Body of pancreas (tissue), 4 donors: Measurements from ENCODE around the gene SLC2A5. TPM values are rescaled to one million over a fixed set of nuclear protein-coding genes. Genes with fewer than 3 reads are reported as not detected.
"Not testable (repeated sequence)": the region's sequence is repeated elsewhere in the genome, so short reads cannot be mapped to it uniquely, and the experiment has no call there.

Experiments
- ATAC-seq: fragments of 150-250 bp; one replicate; pipeline ENCODE4 v1.9.1; 2016
- DNase-seq, 4 donors: peaks; one replicate each; pipeline ENCODE4 v3.0.0-alpha.2; 2019
- H3K27ac ChIP-seq, 4 donors: fragments of 200-600 bp; sonication (generic); 1 replicate in 3 of 4; 2 replicates in 1 of 4; pipeline versions ENCODE4 v1.5.1 to v1.6.1; 2016 to 2019; ENCODE audit warnings: mild to moderate bottlenecking in 1 of 4, mixed read lengths in 1 of 4, moderate library complexity in 1 of 4
- H3K27me3 ChIP-seq, 2 donors: fragments of 200-600 bp; sonication (generic); one replicate each; pipeline ENCODE4 v1.6.0; 2016; ENCODE audit warnings: mild to moderate bottlenecking in 1 of 2
- H3K36me3 ChIP-seq, 2 donors: fragments of 200-600 bp; sonication (generic); replicated peaks in 1 of 2; 2 replicates each; pipeline ENCODE4 v1.5.1; 2016; ENCODE audit warnings: low read depth in 2 of 2; ENCODE audit not compliant: insufficient read depth in 1 of 2
- H3K4me1 ChIP-seq: fragments of 200-600 bp; sonication (generic); one replicate; pipeline ENCODE4 v1.6.0; 2016
- H3K4me3 ChIP-seq, 2 donors: fragments of 200-600 bp; sonication (generic); 1 replicate in 1 of 2; 2 replicates in 1 of 2; pipeline ENCODE4 v1.5.1; 2016 to 2019
- H3K9me3 ChIP-seq, 3 donors: fragments of 200-600 bp; sonication (generic); 1 replicate in 2 of 3; 2 replicates in 1 of 3; pipeline ENCODE4 v1.5.1; 2016
- CTCF ChIP-seq, 7 experiments: fragments of 450-650 bp in 4 of 7; fragments of 200-600 bp in 3 of 7; sonication (generic) in 3 of 7; IDR thresholded peaks; one replicate each; pipeline ENCODE4 v1.5.1; 2016 to 2019; ENCODE audit warnings: antibody characterized with exemption in 7 of 7
- POLR2A ChIP-seq, 3 donors: fragments of 450-650 bp; IDR thresholded peaks; one replicate each; pipeline ENCODE4 v1.6.1; 2016; ENCODE audit warnings: antibody characterized with exemption in 3 of 3, mild to moderate bottlenecking in 2 of 3
- WGBS, 2 donors: methylation state at CpG; one replicate each; pipeline ENCODE4 v1.1.5; 2017; 5-methylcytosine and 5-hydroxymethylcytosine counted together
- intact Hi-C: fragments of 100-400 bp; cut with DNase I; formaldehyde crosslinking; loops from one replicate; pipeline ENCODE4 v1.15.1; 2023
- total RNA-seq, 2 donors: library from RNA; depleted of rRNA; stranded (reverse); fragments of >200 nt; gene quantifications; one replicate each; pipeline ENCODE4 v1.1.0, GENCODE V29; 2016

Gene SLC2A5
- total RNA-seq, 2 donors from 2014 or later: under 0.01 to 0.26 TPM

- intact Hi-C loops: no loop called here
These were observed 34.2 kb downstream of the SLC2A5 start for GRCh38 chr1:9035226-9035625.

GRCh38 chr1:9033363-9033762 is 36.1 kb downstream of the SLC2A5 start:
- no peak for ATAC-seq
- 43 to 64% methylated on average over 5 of the region's 5 CpGs for WGBS, 2 donors
- intact Hi-C loops: no loop called here

More at GRCh38 chr1:9035226-9035625, 34.2 kb downstream of the SLC2A5 start:
- Histone ChIP-seq H3K27me3 (no peaks in the 10 kb centered on the region), H3K4me3 (no peak overlapping the region), H3K4me1 (peaks cover 8% of the 10 kb centered on the region), H3K9me3 (peaks cover 0 to 23% (median 0%) of the 10 kb centered on the region in 3 donors), H3K27ac (no peak overlapping the region), H3K36me3 (no peaks in the 10 kb centered on the region)
- no peak for ATAC-seq
- TF ChIP-seq POLR2A (IDR thresholded peaks at IDR 0.05) (no peak), CTCF (IDR thresholded peaks at IDR 0.05) (no peak)
- no peak for DNase-seq
- WGBS, 2 donors: 95 to 97% methylated on average over 2 of the region's 2 CpGs

GRCh38 chr1:9031484-9032259 is 37.8 kb downstream of the SLC2A5 start:
- H3K27ac ChIP-seq: no peak overlapping the region
- ATAC-seq (no peak), DNase-seq (no peak)
- no peak for TF ChIP-seq POLR2A (IDR thresholded peaks at IDR 0.05)
- no peak for TF ChIP-seq CTCF (IDR thresholded peaks at IDR 0.05)
- intact Hi-C loops: no loop called here
- no peaks in the 10 kb centered on the region for H3K4me1 ChIP-seq
- 91 to 93% methylated on average over 3 to 12 of the region's 12 CpGs for WGBS, 2 donors
- H3K27me3 ChIP-seq: no peaks in the 10 kb centered on the region
- H3K36me3 ChIP-seq: no peaks in the 10 kb centered on the region
- peaks cover 0 to 30% (median 0%) of the 10 kb centered on the region in 3 donors for H3K9me3 ChIP-seq
- H3K4me3 ChIP-seq: no peak overlapping the region

More at GRCh38 chr1:9033363-9033762, 36.1 kb downstream of the SLC2A5 start:
- no peaks in the 10 kb centered on the region for H3K27me3 ChIP-seq
- H3K4me3 ChIP-seq: no peak overlapping the region
- no peaks in the 10 kb centered on the region for H3K4me1 ChIP-seq
- no peak for DNase-seq
- no peak overlapping the region for H3K27ac ChIP-seq
- H3K9me3 ChIP-seq: peaks cover 0 to 30% (median 0%) of the 10 kb centered on the region in 3 donors
- no peaks in the 10 kb centered on the region for H3K36me3 ChIP-seq
- TF ChIP-seq POLR2A (IDR thresholded peaks at IDR 0.05) (no peak), CTCF (IDR thresholded peaks at IDR 0.05) (no peak)

GRCh38 chr1:9031077-9031476 is 38.4 kb downstream of the SLC2A5 start:
- ATAC-seq, H3K4me3 ChIP-seq, H3K27me3 ChIP-seq, DNase-seq, H3K27ac ChIP-seq, intact Hi-C loops, H3K4me1 ChIP-seq, H3K36me3 ChIP-seq: not testable (repeated sequence)
- WGBS, 2 donors: 66 to 93% methylated on average over 4 of the region's 4 CpGs
- H3K9me3 ChIP-seq: peaks cover 0 to 30% (median 0%) of the 10 kb centered on the region in 3 donors

- WGBS, 2 donors: 79 to 84% methylated on average over 4 to 5 of the region's 5 CpGs
These were observed 40.3 kb downstream of the SLC2A5 start for GRCh38 chr1:9028921-9029705.

More at GRCh38 chr1:9028921-9029705, 40.3 kb downstream of the SLC2A5 start:
- ATAC-seq: no peak
- Histone ChIP-seq H3K27ac (no peak overlapping the region), H3K4me3 (no peak overlapping the region), H3K36me3 (no peaks in the 10 kb centered on the region), H3K4me1 (no peaks in the 10 kb centered on the region), H3K9me3 (peaks cover 0 to 19% (median 0%) of the 10 kb centered on the region in 3 donors), H3K27me3 (no peaks in the 10 kb centered on the region)
- DNase-seq: no peak
- intact Hi-C loops: no loop called here
- no peak for TF ChIP-seq POLR2A (IDR thresholded peaks at IDR 0.05)
- TF ChIP-seq CTCF (IDR thresholded peaks at IDR 0.05): no peak
